HG03442 (cell line): ENCODE measurements around the gene MTG1.

Experiments
- ATAC-seq: cut with Tn5 transposase; IDR thresholded peaks from one replicate; pipeline ENCODE4 v1.9.1; 2021; ENCODE audit warnings: mild to moderate bottlenecking, moderate library complexity; ENCODE audit not compliant: unreplicated experiment

Gene MTG1

GRCh38 chr10:133445751-133446708 is 52.1 kb downstream of the MTG1 start:
- ATAC-seq: no peak

- no peak for ATAC-seq
These were observed 53.0 kb downstream of the MTG1 start for GRCh38 chr10:133446979-133447378.

- ATAC-seq: no peak
These were observed 54.2 kb downstream of the MTG1 start for GRCh38 chr10:133448120-133448519.

- no peak for ATAC-seq
These were observed 57.4 kb downstream of the MTG1 start for GRCh38 chr10:133451346-133451745.

- no peak for ATAC-seq
These were observed 58.5 kb downstream of the MTG1 start for GRCh38 chr10:133452453-133452852.

- no peak for ATAC-seq
These were observed 59.7 kb downstream of the MTG1 start, which contains the start of gene SCART1 for GRCh38 chr10:133453516-133454203. Gene SCART1, plus strand, starts transcription at chr10:133453945. Its CDS starts 53 bp downstream, at chr10:133453998.

GRCh38 chr10:133454204-133454893 is 60.4 kb downstream of the MTG1 start:
- no peak for ATAC-seq

GRCh38 chr10:133455196-133455595 is 61.2 kb downstream of the MTG1 start:
- ATAC-seq: no peak

GRCh38 chr10:133455611-133456031 is 61.7 kb downstream of the MTG1 start:
- ATAC-seq: no peak

GRCh38 chr10:133456041-133456951 is 62.3 kb downstream of the MTG1 start:
- no peak for ATAC-seq

GRCh38 chr10:133457100-133457841 is 63.3 kb downstream of the MTG1 start:
- ATAC-seq: no peak

GRCh38 chr10:133458021-133458709 is 64.2 kb downstream of the MTG1 start:
- no peak for ATAC-seq

GRCh38 chr10:133458710-133459453 is 64.9 kb downstream of the MTG1 start:
- no peak for ATAC-seq

- no peak for ATAC-seq
These were observed 65.7 kb downstream of the MTG1 start for GRCh38 chr10:133459454-133460207.

- ATAC-seq: no peak
These were observed 66.3 kb downstream of the MTG1 start for GRCh38 chr10:133460208-133460769.

GRCh38 chr10:133461027-133461426 is 67.1 kb downstream of the MTG1 start:
- no peak for ATAC-seq

- ATAC-seq: no peak
These were observed 67.9 kb downstream of the MTG1 start for GRCh38 chr10:133461841-133462240.
